GM12878 (cell line): ENCODE results near the gene POLD2. TPM values are rescaled to one million over a fixed set of nuclear protein-coding genes. Genes with fewer than 3 reads are reported as not detected.

ENCODE experiments used
- ATF2 ChIP-seq: IDR thresholded peaks from 2 replicates; pipeline ENCODE4 v1.6.1; 2012; ENCODE audit warnings: low read length, inconsistent platforms
- BCL3 ChIP-seq: IDR thresholded peaks from 2 replicates; pipeline ENCODE4 v1.6.1; 2011; ENCODE audit warnings: borderline replicate concordance, low read depth, mild to moderate bottlenecking, moderate library complexity, low read length; ENCODE audit not compliant: insufficient read depth, poor library complexity, severe bottlenecking
- E4F1 ChIP-seq: fragments of 450-650 bp; IDR thresholded peaks from 2 replicates; pipeline ENCODE4 v1.6.1; 2018; ENCODE audit warnings: borderline replicate concordance, mild to moderate bottlenecking; ENCODE audit not compliant: partially characterized antibody
- EGR1 ChIP-seq, 2 experiments: IDR thresholded peaks; 1 replicate in 1 of 2; 2 replicates in 1 of 2; pipeline ENCODE4 v1.6.1; 2011 to 2012; ENCODE audit warnings: low read depth in 2 of 2, low read length in 2 of 2, borderline replicate concordance in 1 of 2, mild to moderate bottlenecking in 1 of 2, moderate library complexity in 1 of 2
- SREBF2 ChIP-seq: IDR thresholded peaks from 2 replicates; pipeline ENCODE4 v1.6.1; 2012; ENCODE audit warnings: mild to moderate bottlenecking, low read length
- TBL1XR1 ChIP-seq: IDR thresholded peaks from 2 replicates; pipeline ENCODE4 v1.6.1; 2012; ENCODE audit warnings: low read depth, low read length, improper control_type of control experiment
- polyA plus RNA-seq, 11 experiments: library from polyadenylated mRNA; depleted of rRNA in 4 of 11; unstranded in 6 of 11; stranded (reverse) in 5 of 11; fragments of >200 nt; fragmentation: Nextera tagmentation in 4 of 11; fragmentation: Illumina TruSeq in 1 of 11; extraction: Ambion mirVana in 4 of 11; extraction: Trizol in 1 of 11; gene quantifications; 1 replicate in 1 of 11; 2 replicates in 10 of 11; pipeline versions ENCODE4 v1.2.1 to v1.2.3, GENCODE V29; 2011 to 2016; ENCODE audit warnings: inconsistent platforms in 2 of 11, missing spikeins in 2 of 11, low read depth in 1 of 11
- total RNA-seq, 4 experiments: library from RNA; depleted of rRNA in 3 of 4; stranded (reverse); fragments of >200 nt in 3 of 4; fragmentation: Illumina TruSeq in 1 of 4; extraction: Trizol in 1 of 4; gene quantifications; 2 replicates each; pipeline versions ENCODE4 v1.2.1 to v1.2.3, GENCODE V29; 2013 to 2021

Gene POLD2
- total and polyA plus RNA-seq, 10 of the 15 experiments (the other 5 are each of a cell fraction or from before 2014, with no cell fraction given): 19.1 to 287 (median 169) TPM

GRCh38 chr7:44080118-44080517, 43.2 kb downstream of the POLD2 start (continued):
- TF ChIP-seq E4F1 (no peak), SREBF2 (no peak), TBL1XR1 (no peak), ATF2 (no peak), BCL3 (no peak), EGR1 (IDR thresholded peaks at IDR 0.05; ENCODE audit: borderline replicate concordance in 1 of 2, low read depth in 2 of 2, low read length in 2 of 2) (no peak)
